A549 (cell line): Measurements from ENCODE around the gene SLC10A7.

Source experiments
- CTCF ChIP-seq: fragments of >200 bp; sonication (Bioruptor Twin); formaldehyde crosslinking; IDR thresholded peaks from 3 replicates; pipeline ENCODE4 v1.5.1; 2016
- EP300 ChIP-seq, 2 experiments: fragments of >200 bp; sonication (Bioruptor Twin); formaldehyde crosslinking; IDR thresholded peaks; 2 replicates in 1 of 2; 3 replicates in 1 of 2; pipeline ENCODE4 v1.6.1; 2016 to 2017
- NFE2L2 ChIP-seq: fragments of 150-350 bp; conservative IDR thresholded peaks from 2 replicates; pipeline ENCODE4 v1.6.1; 2014; ENCODE audit warnings: low read length
- PHF8 ChIP-seq: fragments of 200-600 bp; sonication (generic); IDR thresholded peaks from 2 replicates; pipeline ENCODE4 v1.6.1; 2016; ENCODE audit warnings: low read depth, mild to moderate bottlenecking, antibody characterized with exemption, moderate library complexity, borderline replicate concordance
- POLR2A ChIP-seq: IDR thresholded peaks from 2 replicates; pipeline ENCODE4 v1.6.1; 2012; ENCODE audit warnings: mild to moderate bottlenecking, low read length
- REST ChIP-seq: fragments of 200-600 bp; sonication (generic); IDR thresholded peaks from 2 replicates; pipeline ENCODE4 v1.6.1; 2016; ENCODE audit warnings: antibody characterized with exemption, mild to moderate bottlenecking, moderate library complexity
- RNF2 ChIP-seq: fragments of 200-600 bp; sonication (generic); IDR thresholded peaks from 2 replicates; pipeline ENCODE4 v1.6.1; 2016; ENCODE audit warnings: low read depth, mild to moderate bottlenecking, antibody characterized with exemption, moderate library complexity, borderline replicate concordance
- SREBF2 ChIP-seq: fragments of 450-650 bp; IDR thresholded peaks from 2 replicates; pipeline ENCODE4 v1.6.1; 2014; ENCODE audit warnings: mild to moderate bottlenecking, moderate library complexity

GRCh38 chr4:146243141-146243882, 278.4 kb downstream of the SLC10A7 start:
- TF ChIP-seq REST: no peak
- no peak for TF ChIP-seq SREBF2
- TF ChIP-seq CTCF: peak; percentile 22; the same call in 2 of the 3 replicates
- no peak for TF ChIP-seq EP300 (IDR thresholded peaks at IDR 0.05)
- no peak for TF ChIP-seq POLR2A
- no peak for TF ChIP-seq PHF8
- TF ChIP-seq RNF2: no peak
- TF ChIP-seq NFE2L2: no peak
